ENCODE measurements around the gene PREX1. TPM values are rescaled to one million over a fixed set of nuclear protein-coding genes. Genes with fewer than 3 reads are reported as not detected.
"Not testable (repeated sequence)": the region's sequence is repeated elsewhere in the genome, so short reads cannot be mapped to it uniquely, and the experiment has no call there.

The PREX1 gene
- total RNA-seq, 2 donors from 2014 or later: 6.2 to 11.8 TPM

DNA sequence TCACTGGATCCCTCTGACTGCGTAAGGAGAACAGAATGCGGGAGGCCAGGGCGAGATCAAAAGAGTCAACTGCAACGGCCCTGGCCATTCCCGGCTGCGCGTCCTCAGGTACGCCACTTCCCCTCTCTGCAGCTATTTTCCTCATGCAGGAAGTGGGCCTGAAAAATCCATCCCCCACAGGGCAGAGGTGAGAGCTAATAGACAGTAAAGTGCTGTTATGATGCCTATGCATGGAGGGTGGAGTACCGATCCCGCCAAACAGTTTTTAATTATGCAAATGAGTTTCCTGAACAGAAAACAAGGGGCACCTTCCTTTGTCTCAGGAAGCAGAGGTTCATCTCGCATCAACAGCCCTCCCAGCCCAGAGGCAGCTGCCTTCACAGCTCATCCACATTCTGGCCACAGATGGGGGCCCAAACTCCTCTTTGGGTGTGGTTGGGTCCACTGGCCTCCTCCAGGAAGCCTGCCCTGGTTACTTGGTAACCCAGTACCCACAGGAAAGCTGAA, 9.3 kb downstream of the PREX1 start:
- intact Hi-C loops (cut with DNase I, micrococcal nuclease): no loop called here
- DNase-seq: no peak
- ATAC-seq: peak; percentile 20

DNA sequence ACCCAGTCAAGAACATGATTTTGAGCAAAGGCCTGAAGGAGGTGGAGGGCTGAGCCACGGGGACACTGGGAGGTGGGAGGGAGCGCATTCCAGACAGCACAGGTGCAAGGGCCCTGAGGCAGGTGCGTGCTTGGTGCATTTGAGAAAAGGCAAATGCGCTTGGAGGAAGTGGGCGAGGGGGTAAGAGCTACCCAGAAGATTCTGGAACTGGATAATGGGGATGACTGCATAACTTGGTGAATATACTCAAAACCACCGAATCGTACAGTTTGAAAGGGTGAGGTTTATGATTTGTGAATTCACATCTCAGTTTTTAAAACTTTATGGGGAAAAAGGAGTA, 9.8 kb downstream of the PREX1 start:
- intact Hi-C loops (cut with DNase I, micrococcal nuclease): no loop called here
- DNase-seq (no peak), ATAC-seq (no peak)

DNA sequence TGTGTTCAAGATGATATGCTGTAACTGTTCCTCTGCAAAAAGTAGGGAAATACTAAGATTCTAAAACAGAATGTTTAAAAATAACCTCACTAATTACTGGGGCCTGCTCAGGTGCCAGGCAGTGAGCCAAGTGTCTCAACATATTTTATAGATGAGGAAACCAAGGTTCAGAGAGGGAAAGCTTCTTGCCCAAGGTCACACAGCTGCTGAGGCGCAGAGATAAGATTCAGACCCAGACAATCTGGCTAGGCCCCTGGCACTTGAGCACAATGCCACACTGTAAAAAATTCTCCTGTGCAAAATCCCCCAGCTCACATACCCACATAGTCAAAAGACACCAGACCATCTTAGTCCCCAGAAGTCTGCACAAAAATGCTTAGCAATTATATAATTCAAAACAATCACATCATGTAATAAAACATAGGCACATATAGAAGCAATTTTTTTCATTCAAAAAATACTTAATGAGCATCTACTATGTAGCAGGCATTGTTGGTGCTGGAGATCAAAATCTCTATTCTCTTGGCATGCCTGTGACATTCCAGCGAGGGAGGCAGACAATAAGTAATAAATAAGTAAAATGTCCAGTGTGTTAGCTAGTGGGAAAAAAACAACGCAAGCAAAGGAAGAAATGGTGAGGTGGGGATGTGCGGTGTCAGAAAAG, 10.3 kb downstream of the PREX1 start:
- intact Hi-C loops (cut with DNase I, micrococcal nuclease): no loop called here
- ATAC-seq (no peak), DNase-seq (no peak)

DNA sequence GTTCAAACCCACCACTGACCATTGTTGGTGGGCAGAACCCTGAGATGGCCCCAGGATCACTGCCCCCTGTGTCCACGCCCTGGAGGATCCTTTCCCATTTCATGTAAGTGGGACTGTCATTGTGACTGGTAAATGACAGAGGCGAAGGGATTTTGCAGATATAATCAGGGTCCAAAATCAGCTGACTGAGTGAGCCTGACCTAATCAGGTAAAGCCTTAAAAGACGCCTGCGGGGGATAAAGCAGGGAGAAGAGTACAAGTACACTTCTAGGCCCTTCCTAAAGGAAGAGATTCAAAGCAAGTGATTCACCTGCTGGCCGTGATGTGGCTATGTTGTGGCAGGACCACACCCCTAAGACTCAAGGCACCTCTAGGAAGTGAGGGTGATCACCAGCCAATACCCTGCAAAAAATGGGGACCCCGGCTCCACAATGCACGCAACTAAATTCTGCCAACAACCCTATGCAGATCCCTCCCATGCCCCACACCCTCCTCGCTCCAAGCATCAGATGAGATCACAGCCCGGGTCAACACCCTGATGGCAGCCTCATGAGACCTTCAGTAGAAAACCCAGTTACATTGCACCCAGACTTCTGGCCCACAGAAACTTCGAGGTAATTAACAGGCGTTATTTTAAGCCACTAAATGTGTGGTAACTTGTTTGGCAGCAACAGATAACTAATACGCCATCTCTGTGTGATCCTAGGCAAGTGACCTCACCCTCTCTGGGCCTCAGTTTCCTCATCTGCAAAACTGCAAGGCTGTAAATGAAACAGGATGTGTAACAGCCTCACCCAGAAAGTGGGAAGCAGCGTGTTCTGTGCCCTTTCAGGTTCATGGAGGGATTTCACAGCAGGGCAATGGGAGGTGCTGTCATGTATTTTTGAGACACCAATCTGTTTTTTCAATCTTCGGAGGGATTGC, 11.3 kb downstream of the PREX1 start:
- intact Hi-C loops (cut with DNase I, micrococcal nuclease): no loop called here
- ATAC-seq (no peak), DNase-seq (no peak)

DNA sequence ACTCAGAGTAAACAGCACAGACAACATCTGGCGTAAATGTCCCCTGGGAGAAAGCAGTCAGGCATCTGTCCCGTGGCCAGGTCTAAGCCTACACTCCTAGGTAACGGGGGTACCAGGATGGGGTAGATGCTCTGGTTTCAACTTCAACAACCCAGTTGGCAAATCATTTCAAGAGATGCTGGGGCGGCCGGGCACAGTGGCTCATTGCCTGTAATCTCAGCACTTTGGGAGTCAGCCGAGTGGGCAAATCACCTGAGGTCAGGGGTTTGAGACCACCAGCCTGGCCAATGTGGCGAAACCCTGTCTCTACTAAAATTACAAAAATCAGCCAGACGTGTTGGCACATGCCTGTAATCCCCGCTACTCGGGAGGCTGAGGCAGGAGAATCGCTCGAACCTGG, 12.3 kb downstream of the PREX1 start:
- intact Hi-C loops (cut with DNase I, micrococcal nuclease): no loop called here
- ATAC-seq (no peak), DNase-seq (no peak)

DNA sequence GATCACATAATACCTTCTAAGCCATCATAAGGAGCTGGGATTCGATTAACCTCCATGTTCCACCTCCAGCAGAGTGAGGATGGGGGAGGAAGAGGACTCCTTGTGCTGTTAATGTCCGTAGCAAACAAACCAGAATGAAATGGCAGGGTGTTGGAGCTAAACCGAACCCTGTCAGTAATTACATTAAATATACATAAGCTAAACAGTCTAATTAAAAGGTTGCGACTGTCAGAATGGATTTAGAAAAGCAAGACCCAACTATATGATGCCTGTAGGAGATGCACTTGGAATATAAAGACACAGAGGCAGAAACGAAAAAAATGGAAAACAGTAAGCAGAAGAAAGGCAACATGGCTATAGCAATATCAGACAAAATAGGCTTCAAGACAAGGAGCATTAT, 13.2 kb downstream of the PREX1 start:
- DNase-seq (no peak), ATAC-seq (no peak)
- intact Hi-C loops (cut with DNase I, micrococcal nuclease): no loop called here

DNA sequence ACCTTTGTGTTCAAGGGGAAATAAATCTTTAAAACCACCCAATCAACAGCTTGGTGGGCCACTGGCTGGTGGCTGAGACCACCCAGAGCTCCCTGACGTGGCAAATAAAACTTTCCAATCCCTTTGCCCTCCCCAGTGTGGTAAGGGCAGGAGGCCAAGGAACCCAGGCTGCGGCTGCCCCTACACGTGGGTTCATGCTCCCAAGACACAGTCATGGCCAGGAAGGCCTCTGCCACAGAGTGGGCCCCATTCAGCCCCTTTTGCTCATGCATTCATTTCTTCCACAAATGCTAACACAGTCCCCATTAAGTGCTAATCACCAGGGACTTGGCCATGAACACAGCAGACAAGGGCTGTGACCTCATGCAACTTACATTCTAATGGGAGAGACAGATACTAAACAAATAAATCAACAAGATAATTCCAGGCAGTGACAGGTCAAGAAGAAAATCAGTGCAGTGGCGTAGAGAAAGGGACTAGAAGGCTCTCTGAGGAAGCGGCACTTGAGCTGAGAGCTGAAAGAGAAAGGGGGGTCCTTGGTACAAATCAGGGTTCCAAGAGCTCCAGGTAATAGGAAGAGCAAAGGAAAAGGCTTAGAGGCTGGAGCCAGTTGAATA, 13.8 kb downstream of the PREX1 start:
- ATAC-seq (no peak), DNase-seq (no peak)
- intact Hi-C loops (cut with DNase I, micrococcal nuclease): no loop called here

DNA sequence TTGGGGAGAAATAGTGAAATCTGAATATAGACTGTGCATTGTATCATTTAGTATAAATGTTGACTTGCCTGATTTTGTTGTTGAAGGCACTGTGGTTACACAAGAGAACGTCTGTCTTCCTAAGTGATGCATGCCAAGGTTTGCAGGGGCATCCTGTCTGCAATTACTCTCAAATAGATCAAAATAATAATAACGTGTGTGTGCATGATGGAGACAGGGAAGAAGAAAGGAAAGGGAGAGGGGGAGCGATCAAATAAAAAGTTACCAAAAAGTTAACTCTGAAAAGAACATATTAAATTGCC, 14.4 kb downstream of the PREX1 start:
- no peak for ATAC-seq
- no peak for DNase-seq
- intact Hi-C loops (cut with DNase I, micrococcal nuclease): no loop called here

DNA sequence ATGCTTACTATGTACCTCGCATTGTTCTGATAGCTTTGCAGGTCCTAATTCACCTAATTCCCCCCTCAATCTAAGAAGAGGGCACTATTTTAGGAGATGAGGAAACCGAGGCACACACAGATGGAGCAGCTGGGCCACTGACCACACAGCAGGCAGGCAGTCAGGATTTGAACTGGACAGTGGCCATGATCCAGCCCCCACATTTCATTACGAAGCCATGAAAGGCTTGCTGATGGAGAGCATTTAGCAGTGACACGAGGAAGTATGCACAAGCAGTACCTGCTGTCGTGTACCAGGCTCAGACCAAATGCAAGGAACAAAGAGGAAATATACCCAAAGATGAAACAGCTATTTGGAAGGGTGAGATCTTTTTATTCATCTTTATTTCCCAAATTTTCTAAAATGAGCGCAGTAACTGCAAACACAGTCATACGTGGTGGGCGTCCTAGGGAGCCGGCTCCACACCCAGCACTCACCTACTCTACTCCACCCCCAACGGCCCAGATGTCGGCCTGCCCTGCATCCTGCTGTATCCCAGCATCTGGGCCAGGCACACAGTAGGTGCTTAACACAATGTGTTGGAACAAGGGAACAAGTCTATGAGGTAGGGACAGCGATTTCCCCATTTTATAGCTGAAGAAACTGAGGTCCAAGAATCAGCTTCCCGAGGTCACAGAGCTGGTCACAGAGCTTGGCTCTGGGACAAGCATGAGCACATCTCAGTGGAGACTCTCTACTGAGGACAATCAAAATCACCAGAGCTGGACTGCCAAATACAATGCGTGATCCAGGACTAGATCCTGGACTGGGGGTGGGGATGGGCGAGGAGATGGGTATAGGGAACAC, 15.0 kb downstream of the PREX1 start:
- ATAC-seq (no peak), DNase-seq (no peak)
- intact Hi-C loops (cut with DNase I, micrococcal nuclease): no loop called here

DNA sequence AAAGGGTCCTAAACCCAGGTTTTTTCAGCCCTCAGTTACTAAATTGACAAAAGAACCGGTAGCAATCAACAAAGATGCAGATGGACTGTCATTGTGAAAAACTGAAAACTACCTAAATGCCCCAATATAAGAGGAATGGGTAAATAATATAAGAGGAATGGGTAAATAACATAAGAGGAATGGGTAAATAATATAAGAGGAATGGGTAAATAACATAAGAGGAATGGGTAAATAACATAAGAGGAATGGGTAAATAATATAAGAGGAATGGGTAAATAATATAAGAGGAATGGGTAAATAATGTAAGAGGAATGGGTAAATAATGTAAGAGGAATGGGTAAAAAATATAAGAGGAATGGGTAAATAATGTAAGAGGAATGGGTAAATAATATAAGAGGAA, 15.7 kb downstream of the PREX1 start:
- DNase-seq; ATAC-seq; intact Hi-C loops (cut with DNase I, micrococcal nuclease): not testable (repeated sequence)

DNA sequence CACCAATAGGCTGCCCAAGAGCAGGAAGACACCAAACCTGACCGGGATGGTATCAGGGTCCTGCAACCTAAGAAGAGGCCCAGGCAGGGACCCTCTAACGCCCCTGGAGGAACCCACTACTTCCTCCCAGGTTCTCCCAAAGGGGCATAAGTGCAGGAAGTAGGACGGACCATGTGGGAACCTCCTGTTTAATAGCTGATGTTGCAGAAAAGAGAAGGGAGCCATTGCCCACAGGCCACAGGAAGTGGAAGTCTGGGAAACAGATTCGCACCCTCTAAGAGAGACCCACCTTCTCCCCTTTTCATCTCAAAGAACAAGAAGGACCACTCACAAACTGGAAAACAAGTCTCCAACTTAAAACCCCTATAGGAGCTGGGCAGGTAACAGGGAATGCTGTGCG, 18.1 kb downstream of the PREX1 start:
- DNase-seq: no peak
- ATAC-seq: no peak
- intact Hi-C loops (cut with DNase I, micrococcal nuclease): no loop called here

DNA sequence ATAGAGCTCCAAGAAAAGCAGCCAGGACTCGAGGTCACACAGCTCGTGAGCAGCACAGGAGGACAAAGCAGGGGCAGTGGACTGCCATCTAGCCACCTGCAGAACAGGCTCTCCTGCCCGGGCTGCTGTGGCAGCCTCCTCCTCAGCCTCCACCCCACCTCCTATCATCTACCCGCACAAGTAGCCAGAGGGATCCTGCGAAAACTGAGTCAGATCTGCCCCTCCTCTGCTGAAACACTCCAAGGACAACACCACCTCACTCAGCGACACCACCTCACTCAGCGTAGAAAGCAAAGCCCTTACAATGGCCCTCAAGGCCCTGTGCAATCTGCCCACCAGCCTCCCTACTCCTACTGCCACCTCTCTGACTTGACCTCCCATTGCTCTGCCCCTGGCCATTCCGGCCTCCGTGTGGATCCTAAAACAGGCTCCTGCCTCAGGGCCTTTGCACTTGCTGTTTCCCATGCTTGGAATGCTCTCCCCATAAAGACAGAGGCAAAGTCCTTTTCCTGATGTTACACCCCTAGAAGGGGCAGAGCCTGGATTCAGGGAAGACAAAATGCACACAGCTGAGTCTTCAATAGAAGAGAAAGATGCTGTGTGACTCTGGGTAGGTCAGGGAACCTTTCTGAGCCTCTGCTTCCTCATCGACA, 19.3 kb downstream of the PREX1 start:
- DNase-seq (no peak), ATAC-seq (no peak)
- intact Hi-C loops (cut with DNase I, micrococcal nuclease): no loop called here

DNA sequence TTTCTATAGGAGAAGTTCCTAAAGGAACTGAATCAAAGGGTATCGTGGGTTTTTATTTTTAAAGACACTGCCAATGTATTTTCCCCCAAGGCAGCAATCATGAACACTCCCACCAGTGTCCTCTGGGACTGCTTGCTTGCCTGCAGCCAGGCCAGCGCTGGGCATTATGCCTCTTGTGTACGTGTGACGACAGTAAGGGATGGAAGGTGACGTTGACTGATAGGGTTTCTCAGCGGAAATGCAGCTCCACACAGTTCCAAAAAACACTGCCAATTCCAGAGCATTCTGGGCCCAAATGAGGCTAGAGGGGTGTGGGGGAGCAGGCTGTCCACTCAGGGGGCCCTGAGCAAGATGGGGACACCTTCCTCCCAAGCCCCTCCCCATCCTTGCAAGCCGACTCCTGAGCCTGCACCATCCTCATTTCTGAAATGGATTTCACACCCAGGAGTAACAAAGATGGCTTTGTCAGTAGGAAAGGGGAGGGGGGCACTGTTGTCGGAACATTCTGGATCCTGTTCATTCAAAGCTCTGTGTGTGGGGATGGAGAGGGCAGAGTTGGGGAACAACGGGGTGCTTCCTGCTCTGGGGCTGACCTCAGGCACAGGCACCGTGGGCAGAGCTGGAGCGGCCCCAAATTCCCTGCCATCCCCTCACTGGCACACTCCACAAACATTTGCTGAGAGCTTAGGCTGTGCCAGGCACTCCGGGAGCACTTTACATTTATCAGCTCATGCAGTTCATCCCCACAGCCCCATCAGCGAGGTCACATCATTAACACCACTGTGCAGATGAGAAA, 20.0 kb downstream of the PREX1 start:
- intact Hi-C loops (cut with DNase I, micrococcal nuclease): no loop called here
- DNase-seq (no peak), ATAC-seq (no peak)

DNA sequence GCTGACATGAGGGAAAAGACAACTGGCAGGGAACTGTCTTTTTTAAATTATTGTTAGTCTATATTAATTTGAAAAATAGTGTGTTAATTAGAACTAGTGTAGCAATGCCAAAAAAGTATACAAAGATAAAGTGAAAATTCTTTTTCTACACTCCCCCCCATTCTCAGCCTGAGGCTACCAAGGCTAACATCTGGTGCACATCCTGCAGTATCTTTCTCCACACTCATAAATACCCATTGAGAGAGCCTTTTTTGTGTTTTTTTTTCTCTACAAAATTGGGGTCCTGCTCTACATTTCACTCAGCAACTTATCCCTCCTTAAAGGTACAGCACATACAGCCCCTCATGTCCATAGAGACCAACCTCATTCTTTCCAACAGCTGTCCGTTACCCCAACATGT, 20.7 kb downstream of the PREX1 start:
- no peak for ATAC-seq
- no peak for DNase-seq
- intact Hi-C loops (cut with DNase I, micrococcal nuclease): no loop called here

DNA sequence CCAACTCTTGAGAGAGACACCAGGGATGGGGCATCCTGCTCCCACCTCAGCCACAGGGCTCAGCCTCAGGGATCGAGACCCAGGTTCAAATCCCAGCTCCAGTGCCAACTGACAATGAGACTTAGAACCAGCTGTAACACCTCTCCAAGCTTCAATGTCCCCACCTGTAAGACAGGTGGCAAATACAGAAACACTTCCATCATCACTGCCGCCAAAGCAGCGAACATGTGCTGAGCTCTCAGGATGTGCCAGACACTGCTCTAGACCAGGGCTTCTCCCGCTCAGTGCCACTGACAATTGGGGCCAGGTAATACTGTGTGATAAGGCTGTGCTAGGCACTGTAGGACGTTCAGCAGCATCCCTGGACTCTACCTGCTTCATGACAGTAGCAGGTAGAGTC, 22.1 kb downstream of the PREX1 start:
- ATAC-seq: no peak

DNA sequence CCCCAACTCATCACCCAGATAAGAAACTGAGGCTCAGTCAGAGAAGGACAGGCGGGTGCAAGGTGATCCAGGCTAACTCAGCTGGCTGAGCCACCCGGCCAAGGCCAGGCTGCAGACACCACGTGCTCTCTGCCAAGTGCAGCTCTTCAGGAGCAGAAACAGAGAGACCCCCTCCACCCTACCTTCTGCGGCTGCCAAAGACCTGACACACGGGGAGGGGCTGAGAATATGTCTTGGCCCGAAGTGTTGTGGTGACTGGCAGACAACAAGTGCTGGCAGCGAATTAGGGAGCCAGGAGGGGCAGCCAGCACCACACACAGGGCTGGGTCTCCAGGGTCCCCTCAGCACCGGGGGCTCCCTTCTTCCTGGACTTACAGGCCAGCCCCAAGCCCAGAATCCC, 22.5 kb downstream of the PREX1 start:
- DNase-seq: no peak
- no peak for ATAC-seq
- intact Hi-C loops (cut with DNase I, micrococcal nuclease): no loop called here

More for the DNA sequence above, 22.1 kb downstream of the PREX1 start:
- intact Hi-C loops (cut with DNase I, micrococcal nuclease): no loop called here
- DNase-seq: no peak

DNA sequence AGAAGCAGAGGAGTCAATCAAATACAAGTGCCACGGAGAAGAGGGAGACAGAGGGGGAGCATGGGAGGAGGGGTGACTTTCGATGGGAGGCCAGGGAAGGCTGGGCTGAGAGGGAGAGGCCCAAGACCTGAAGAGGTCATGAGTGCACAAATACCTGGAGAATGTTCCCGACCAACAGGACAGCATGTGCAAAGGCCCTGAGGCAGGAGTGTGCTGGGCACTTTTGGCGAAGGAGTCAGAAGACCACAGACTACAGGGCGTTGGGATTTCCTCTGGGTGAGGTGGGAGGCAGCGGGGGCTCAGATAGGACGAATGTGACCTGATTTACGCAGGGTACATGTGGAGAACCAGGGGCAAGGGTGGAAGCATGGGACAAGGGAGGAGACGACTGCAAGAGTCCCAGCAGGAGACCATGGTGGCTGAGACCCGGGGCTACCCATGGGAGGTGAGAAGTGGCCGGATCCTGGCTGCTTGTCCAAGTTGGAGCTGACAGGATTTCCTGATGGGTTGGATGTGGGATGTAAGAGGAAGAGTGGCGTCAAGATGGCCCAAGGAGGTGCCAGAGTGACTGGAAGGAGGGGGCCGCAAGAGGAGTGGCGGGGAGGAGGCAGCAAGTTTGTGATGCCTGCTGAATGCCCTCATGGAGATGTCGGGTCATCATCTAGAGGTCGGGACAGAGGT, 23.4 kb downstream of the PREX1 start:
- no peak for DNase-seq
- no peak for ATAC-seq

More for the DNA sequence above, 23.4 kb downstream of the PREX1 start:
- intact Hi-C loops (cut with DNase I, micrococcal nuclease): no loop called here

Data from left colon (tissue), 2 donors.